SK-N-SH (cell line): Measurements from ENCODE around the gene ACSS1. TPM values are rescaled to one million over a fixed set of nuclear protein-coding genes. Genes with fewer than 3 reads are reported as not detected.

Source experiments
- CTCF ChIA-PET: fragments of 300-600, 350-600 bp; formaldehyde crosslinking; extraction: SDS; loops from one replicate; lab custom pipeline; 2021; lab: Yijun Ruan, JAX
- POLR2A ChIA-PET: fragments of 350-600 bp; sonication (Branson Sonifier 250); formaldehyde crosslinking; extraction: SDS; loops from one replicate; lab custom pipeline; 2020; ENCODE audit warnings: antibody characterized with exemption, inconsistent platforms; lab: Yijun Ruan, JAX
- DNase-seq: peaks from one replicate; pipeline ENCODE4 v3.0.0; 2012
- H2AFZ ChIP-seq: fragments of 200-600 bp; sonication (generic); 2 replicates; pipeline ENCODE4 v1.8.1; 2016; ENCODE audit warnings: antibody characterized with exemption, mild to moderate bottlenecking, low read depth
- H3F3A ChIP-seq: fragments of 200-600 bp; sonication (generic); replicated peaks from 2 replicates; pipeline ENCODE3; 2016; ENCODE audit warnings: antibody characterized with exemption, mild to moderate bottlenecking; ENCODE audit not compliant: insufficient read depth
- H3K27ac ChIP-seq, 2 experiments: fragments of 200-500 bp in 1 of 2; fragments of 200-600 bp in 1 of 2; sonication (Bioruptor generic) in 1 of 2; sonication (generic), shearing (Covaris generic) in 1 of 2; 2 replicates each; pipeline versions ENCODE4 v1.5.1 to v1.6.1; 2014 to 2016; ENCODE audit warnings: low read depth in 2 of 2, inconsistent platforms in 1 of 2, low read length in 1 of 2, mild to moderate bottlenecking in 1 of 2, mixed read lengths in 1 of 2
- H3K27me3 ChIP-seq: fragments of 200-600 bp; sonication (generic), shearing (Covaris generic); 2 replicates; pipeline ENCODE4 v1.6.1; 2016; ENCODE audit warnings: mixed run types; ENCODE audit not compliant: insufficient read depth
- H3K36me3 ChIP-seq, 2 experiments: fragments of 200-500 bp in 1 of 2; fragments of 200-600 bp in 1 of 2; sonication (Bioruptor generic) in 1 of 2; sonication (generic) in 1 of 2; replicated peaks in 1 of 2; 2 replicates each; pipeline versions ENCODE3 to v1.5.1; 2014 to 2016; ENCODE audit warnings: low read length in 1 of 2, mild to moderate bottlenecking in 1 of 2; ENCODE audit not compliant: insufficient read depth in 2 of 2, control insufficient read depth in 1 of 2
- H3K4me1 ChIP-seq, 2 experiments: fragments of 200-500 bp in 1 of 2; fragments of 200-600 bp in 1 of 2; sonication (Bioruptor generic) in 1 of 2; sonication (generic), shearing (Covaris generic) in 1 of 2; 2 replicates each; pipeline versions ENCODE4 v1.5.1 to v1.6.1; 2014 to 2016; ENCODE audit warnings: low read depth in 1 of 2, low read length in 1 of 2, mixed run types in 1 of 2; ENCODE audit not compliant: insufficient read depth in 2 of 2, control insufficient read depth in 1 of 2
- H3K4me2 ChIP-seq: fragments of 200-600 bp; sonication (generic), shearing (Covaris generic); 2 replicates; pipeline ENCODE4 v1.6.1; 2017; ENCODE audit warnings: mixed run types
- H3K4me3 ChIP-seq, 2 experiments: fragments of 200-500 bp in 1 of 2; fragments of 200-600 bp in 1 of 2; sonication (Bioruptor generic) in 1 of 2; sonication (generic), shearing (Covaris generic) in 1 of 2; 2 replicates each; pipeline versions ENCODE4 v1.5.1 to v1.8.1; 2014 to 2016; ENCODE audit warnings: low read depth in 2 of 2, inconsistent platforms in 1 of 2, low read length in 1 of 2, mild to moderate bottlenecking in 1 of 2, mixed read lengths in 1 of 2, moderate library complexity in 1 of 2
- H3K79me2 ChIP-seq: fragments of 200-600 bp; sonication (generic); 2 replicates; pipeline ENCODE4 v1.8.1; 2017; ENCODE audit warnings: mild to moderate bottlenecking; ENCODE audit not compliant: insufficient read depth
- H3K9ac ChIP-seq: fragments of 200-600 bp; sonication (generic); 2 replicates; pipeline ENCODE4 v1.6.1; 2017; ENCODE audit warnings: mixed run types
- H3K9me2 ChIP-seq: fragments of 200-600 bp; sonication (generic); 2 replicates; pipeline ENCODE4 v1.6.1; 2017; ENCODE audit warnings: mixed run types
- H3K9me3 ChIP-seq: fragments of 200-600 bp; sonication (generic); 2 replicates; pipeline ENCODE4 v1.6.1; 2017; ENCODE audit warnings: mixed run types, mild to moderate bottlenecking, moderate library complexity
- H4K20me1 ChIP-seq: fragments of 200-600 bp; sonication (generic); 2 replicates; pipeline ENCODE4 v1.6.1; 2017; ENCODE audit warnings: mild to moderate bottlenecking, mixed run types; ENCODE audit not compliant: insufficient read depth
- CTCF ChIP-seq: fragments of 200-600 bp; sonication (generic); IDR thresholded peaks from 2 replicates; pipeline ENCODE4 v1.6.1; 2017; ENCODE audit warnings: antibody characterized with exemption, mild to moderate bottlenecking, moderate library complexity
- FOSL2 ChIP-seq: IDR thresholded peaks from 2 replicates; pipeline ENCODE4 v1.4.0; 2012; ENCODE audit warnings: low read depth, mild to moderate bottlenecking, moderate library complexity, borderline replicate concordance
- GABPA ChIP-seq: IDR thresholded peaks from 2 replicates; pipeline ENCODE4 v1.4.0; 2012; ENCODE audit warnings: low read depth, mild to moderate bottlenecking
- PBX3 ChIP-seq: IDR thresholded peaks from 2 replicates; pipeline ENCODE4; 2012
- RXRA ChIP-seq: IDR thresholded peaks from 2 replicates; pipeline ENCODE4 v1.4.0; 2012; ENCODE audit warnings: low read depth, mild to moderate bottlenecking, borderline replicate concordance
- YY1 ChIP-seq: IDR thresholded peaks from 2 replicates; pipeline ENCODE4 v1.4.0; 2012; ENCODE audit warnings: low read depth, mild to moderate bottlenecking
- polyA plus RNA-seq, 3 experiments: library from polyadenylated mRNA; depleted of rRNA; stranded (reverse); fragments of >200 nt; gene quantifications; 2 replicates each; pipeline ENCODE4 v1.2.3, GENCODE V29; 2012
- TF ChIP-seq, protein P1 (sequence below): IDR thresholded peaks from 2 replicates; pipeline ENCODE4 v1.4.0; 2012; ENCODE audit warnings: low read depth, borderline replicate concordance
- TF ChIP-seq, protein P2 (sequence below): fragments of 150-350 bp; IDR thresholded peaks from 2 replicates; pipeline ENCODE4 v1.6.1; 2016; ENCODE audit warnings: mild to moderate bottlenecking, low read depth, low read length
- TF ChIP-seq, protein P3 (sequence below): IDR thresholded peaks from 2 replicates; pipeline ENCODE4 v1.4.0; 2012; ENCODE audit warnings: low read depth, borderline replicate concordance

ACSS1 gene
- polyA plus RNA-seq, 1 of the 3 experiments (the other 2 are of a cell fraction) = 2.0 TPM

GRCh38 chr20:25089662-25090061 lies 31.7 kb upstream of the ACSS1 start (continued):
- no peak for TF ChIP-seq CTCF

GRCh38 chr20:25089096-25089495 lies 31.2 kb upstream of the ACSS1 start:
- TF ChIP-seq GABPA (no peak), YY1 (no peak), PBX3 (no peak), RXRA (no peak), FOSL2 (no peak)
- TF ChIP-seq, protein P1, sequence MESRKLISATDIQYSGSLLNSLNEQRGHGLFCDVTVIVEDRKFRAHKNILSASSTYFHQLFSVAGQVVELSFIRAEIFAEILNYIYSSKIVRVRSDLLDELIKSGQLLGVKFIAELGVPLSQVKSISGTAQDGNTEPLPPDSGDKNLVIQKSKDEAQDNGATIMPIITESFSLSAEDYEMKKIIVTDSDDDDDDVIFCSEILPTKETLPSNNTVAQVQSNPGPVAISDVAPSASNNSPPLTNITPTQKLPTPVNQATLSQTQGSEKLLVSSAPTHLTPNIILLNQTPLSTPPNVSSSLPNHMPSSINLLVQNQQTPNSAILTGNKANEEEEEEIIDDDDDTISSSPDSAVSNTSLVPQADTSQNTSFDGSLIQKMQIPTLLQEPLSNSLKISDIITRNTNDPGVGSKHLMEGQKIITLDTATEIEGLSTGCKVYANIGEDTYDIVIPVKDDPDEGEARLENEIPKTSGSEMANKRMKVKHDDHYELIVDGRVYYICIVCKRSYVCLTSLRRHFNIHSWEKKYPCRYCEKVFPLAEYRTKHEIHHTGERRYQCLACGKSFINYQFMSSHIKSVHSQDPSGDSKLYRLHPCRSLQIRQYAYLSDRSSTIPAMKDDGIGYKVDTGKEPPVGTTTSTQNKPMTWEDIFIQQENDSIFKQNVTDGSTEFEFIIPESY = no peak
- TF ChIP-seq, protein P2, sequence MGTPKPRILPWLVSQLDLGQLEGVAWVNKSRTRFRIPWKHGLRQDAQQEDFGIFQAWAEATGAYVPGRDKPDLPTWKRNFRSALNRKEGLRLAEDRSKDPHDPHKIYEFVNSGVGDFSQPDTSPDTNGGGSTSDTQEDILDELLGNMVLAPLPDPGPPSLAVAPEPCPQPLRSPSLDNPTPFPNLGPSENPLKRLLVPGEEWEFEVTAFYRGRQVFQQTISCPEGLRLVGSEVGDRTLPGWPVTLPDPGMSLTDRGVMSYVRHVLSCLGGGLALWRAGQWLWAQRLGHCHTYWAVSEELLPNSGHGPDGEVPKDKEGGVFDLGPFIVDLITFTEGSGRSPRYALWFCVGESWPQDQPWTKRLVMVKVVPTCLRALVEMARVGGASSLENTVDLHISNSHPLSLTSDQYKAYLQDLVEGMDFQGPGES = no peak
- TF ChIP-seq, protein P3, sequence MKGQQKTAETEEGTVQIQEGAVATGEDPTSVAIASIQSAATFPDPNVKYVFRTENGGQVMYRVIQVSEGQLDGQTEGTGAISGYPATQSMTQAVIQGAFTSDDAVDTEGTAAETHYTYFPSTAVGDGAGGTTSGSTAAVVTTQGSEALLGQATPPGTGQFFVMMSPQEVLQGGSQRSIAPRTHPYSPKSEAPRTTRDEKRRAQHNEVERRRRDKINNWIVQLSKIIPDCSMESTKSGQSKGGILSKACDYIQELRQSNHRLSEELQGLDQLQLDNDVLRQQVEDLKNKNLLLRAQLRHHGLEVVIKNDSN = no peak
- Histone ChIP-seq H3F3A (no peaks in the 10 kb centered on the region), H3K79me2 (no peaks in the 10 kb centered on the region), H4K20me1 (no peaks in the 10 kb centered on the region), H3K27me3 (peaks cover 46% of the 10 kb centered on the region), H3K4me2 (no peak overlapping the region), H3K9me3 (no peaks in the 10 kb centered on the region), H2AFZ (no peak overlapping the region), H3K27ac (no peak overlapping the region), H3K9ac (no peak overlapping the region), H3K9me2 (no peaks in the 10 kb centered on the region), H3K4me3 (no peak overlapping the region), H3K36me3 (no peaks in the 10 kb centered on the region), H3K4me1 (no peaks in the 10 kb centered on the region; a peak in 1 of 4 replicates)
- DNase-seq = no peak
- CTCF ChIA-PET = no interaction called here
- POLR2A ChIA-PET = no interaction called here
